GM18499 (cell line): ENCODE data around the gene MEG3.

ENCODE experiments used
- ATAC-seq: cut with Tn5 transposase; IDR thresholded peaks from one replicate; pipeline ENCODE4 v1.9.1; 2021; ENCODE audit warnings: moderate number of reproducible peaks; ENCODE audit not compliant: insufficient read depth, unreplicated experiment

The MEG3 gene

DNA sequence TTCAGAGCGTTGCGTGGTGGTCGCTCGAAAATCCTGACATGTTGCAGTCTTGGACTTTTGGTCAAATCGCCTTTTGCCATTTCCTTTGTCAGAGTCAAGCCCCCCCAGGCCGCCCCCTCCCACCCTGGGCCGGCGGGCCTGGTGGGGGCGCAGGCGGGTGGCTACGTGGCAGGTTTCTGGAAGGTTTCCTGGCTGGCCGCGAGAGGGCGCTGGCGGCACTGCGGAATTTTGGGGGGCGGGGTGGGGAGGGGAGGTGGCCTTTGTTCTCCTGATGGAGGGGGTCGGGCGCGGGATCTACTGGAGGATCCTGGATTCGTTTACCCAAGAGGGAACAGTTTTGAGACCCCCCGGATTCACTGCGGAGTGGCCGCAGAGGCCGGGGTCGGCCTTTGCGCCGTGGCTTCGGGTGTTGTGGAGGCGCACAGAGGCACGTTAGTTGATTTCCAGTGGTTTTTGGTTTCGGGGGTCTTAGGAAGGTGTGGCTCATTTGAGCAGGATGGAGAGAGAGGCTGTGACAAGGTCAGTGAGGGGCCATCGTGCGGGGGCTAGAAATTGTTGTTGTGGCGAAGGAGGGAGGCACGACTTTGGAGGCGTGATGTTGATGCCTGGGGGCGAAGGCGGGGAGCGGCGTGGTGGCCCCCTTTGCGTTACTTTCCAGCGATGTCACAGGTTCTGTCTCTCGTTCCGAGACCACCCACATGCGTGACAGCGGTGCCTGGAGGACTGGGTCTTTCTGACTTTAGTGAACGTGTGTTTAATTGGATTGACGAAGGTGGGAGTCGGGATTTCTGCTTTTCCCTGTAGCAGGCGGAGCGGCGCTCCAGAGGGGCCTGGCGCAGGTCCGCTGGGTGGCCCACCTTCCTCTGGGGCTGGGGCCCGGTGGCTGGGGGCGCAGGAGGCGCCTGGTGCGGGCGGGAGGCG lies 1.4 kb downstream of the MEG3 start:
- ATAC-seq, result no peak

DNA sequence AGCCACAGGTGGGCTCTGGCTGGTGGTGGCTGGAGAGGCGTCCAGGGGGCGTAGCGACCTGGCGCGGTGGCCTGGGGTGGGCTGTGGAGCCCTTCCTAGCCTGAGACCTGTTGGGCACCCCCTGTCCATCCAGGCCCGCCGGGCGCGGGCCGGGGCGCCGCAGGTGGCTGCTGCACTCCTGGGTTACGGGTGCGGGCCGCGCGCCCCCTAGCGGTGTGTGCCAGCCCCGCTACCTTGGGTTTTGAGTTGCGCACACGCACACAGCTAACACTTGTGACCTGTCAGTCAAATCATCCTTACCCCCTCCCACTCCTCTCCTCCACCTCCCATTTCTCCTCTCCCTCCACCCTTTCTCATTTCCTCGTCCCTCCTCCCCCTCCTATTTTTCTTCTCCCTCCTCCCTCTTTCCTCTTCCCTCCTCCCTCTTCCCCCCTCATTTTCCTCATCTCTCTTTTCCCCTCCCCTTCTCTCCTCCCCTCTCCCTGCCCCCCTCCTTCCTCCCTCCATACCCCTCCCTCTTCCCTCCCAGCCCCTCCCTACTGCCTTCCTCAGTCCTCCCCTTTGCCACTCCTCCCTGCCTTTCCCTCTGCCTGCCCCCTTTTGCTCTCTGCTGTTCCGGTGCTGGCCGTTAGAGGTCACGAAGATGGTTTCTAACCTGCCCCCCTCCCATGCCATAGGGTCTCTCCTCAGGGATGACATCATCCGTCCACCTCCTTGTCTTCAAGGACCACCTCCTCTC lies 2.3 kb downstream of the MEG3 start:
- ATAC-seq, result no peak

- no peak for ATAC-seq
Measured at GRCh38 chr14:100830681-100831080, 4.8 kb downstream of the MEG3 start.

- ATAC-seq, result no peak
Measured at GRCh38 chr14:100832311-100832960, 6.5 kb downstream of the MEG3 start.

DNA sequence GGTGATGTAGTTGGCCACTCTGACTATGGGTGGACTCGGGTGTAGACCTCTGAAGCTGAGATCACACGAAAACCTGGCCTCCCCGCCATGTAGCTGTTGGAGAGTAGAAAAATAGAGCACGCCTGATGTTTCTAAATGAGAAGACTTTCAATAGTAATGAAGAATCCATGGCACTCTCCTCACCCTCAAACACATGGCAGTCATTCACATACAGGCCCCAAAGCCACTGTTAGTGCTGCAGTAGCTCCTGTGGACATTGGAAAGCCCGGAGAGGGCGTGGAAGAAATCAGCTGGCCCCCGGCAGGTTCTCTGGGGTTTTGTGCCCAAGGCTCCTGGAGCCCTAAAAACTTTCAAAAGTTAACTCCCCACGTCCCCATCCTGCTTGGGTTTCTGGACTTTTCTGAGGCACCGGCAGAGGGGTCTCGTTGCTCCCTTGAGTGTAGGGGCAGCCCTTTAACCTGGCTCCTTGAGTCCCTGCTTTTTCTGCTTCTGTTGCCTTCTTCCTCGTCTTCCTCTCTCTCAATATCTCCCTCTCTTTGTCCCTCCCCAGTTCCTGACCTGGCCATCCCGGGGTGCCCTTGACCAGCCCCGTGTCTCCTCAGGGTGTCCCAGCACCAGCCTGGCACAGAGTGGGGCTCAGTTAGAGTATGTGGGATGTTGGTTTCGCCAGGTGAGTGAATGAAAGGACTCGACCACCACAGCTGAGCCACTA lies 8.3 kb downstream of the MEG3 start:
- ATAC-seq, result no peak

GRCh38 chr14:100834794-100835547 lies 9.1 kb downstream of the MEG3 start:
- no peak for ATAC-seq

DNA sequence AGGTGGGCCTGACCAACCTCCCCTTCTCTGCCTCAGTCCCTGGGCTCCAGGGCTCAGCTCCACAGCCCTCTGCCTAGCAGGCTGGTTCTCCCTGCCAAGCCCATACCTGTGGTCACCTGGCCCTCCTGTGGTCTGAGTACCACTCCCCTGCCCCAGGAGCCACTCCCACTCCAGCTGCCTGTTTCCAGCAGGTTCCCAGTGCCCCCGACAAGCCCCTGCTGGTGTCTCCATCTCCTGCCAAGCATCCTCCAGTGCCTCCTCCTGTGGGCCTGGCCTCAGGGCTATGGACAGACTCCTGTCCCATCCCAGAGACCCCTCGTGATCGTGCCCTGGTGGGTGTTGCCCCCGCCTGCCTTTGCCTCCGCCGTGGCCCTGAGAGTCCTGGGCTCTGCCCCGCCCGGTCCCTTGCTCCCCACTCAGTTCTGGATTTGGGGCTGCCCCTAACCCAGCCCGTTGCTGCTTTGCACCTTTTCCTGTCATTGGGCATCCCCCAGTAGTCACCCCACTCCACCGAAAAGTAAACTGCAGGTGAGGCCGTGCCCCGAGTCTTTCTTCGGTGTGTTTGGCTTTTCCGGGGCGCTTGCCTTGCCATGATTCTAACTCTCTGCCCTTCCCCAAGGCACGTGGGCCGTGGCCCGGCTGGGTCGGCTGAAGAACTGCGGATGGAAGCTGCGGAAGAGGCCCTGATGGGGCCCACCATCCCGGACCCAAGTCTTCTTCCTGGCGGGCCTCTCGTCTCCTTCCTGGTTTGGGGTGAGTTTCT lies 9.8 kb downstream of the MEG3 start:
- ATAC-seq, result no peak

DNA sequence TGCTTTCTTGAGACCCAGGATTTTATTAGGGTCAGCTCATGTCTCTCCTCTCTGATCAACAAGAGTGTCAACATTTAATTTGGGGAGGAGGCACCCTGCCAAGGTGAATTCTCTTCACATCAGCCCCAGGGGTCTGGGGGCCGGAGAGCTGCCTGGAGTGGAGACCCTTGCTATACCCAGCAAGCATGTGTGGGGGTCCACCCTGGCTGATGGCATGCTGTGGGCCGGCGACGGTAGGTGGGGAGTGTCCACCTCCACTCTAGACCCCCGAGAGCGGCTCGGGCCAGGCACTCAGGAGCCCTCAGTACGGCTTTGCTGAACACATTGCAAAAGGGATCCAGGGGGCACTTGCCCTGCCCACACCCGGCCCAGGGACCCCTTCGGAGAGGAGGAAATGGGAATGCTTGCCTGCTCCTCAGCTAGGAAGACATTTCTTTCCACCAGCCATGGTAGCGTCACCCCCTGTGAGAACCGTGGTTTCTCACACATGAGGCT lies 10.4 kb downstream of the MEG3 start:
- ATAC-seq, result no peak

GRCh38 chr14:100836941-100837804 lies 11.3 kb downstream of the MEG3 start:
- no peak for ATAC-seq

- no peak for ATAC-seq
Measured at GRCh38 chr14:100837805-100838350, 12.0 kb downstream of the MEG3 start.

GRCh38 chr14:100838493-100839314 lies 12.8 kb downstream of the MEG3 start:
- ATAC-seq, result no peak

DNA sequence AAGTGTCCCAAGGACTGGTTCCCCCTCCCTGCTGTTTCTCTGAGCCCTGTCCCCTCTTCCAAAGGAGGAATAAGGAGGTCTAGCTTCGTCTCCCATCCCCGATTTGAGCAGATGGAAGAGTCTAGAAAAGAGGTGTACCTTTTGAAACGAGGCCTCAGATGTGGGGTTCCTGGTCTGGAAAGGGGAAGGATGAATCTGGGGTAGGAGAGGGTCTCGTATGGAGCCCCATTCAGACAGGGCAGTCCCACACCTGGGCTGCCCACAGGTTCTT lies 13.3 kb downstream of the MEG3 start:
- no peak for ATAC-seq

DNA sequence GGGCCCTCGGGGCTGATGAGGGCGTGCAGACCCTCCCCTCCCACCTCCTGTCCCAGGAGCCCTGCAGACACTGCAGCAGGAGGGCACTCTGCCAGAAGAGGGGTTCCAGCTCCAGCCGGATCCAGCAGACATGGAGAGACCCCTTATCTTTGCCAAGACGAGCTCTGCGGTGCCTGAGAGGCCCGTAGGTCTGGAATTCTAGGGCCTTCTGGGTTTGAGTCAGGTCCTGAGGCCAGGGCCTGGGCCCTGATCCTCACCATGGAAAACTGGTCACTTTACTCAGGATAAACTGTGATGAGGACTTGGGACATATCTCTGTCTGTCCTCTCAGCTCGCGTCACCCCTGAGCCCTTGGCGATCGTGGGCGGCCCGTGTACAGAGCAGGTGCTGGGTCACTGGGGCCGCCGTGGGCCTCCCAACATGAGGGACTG lies 13.8 kb downstream of the MEG3 start:
- no peak for ATAC-seq

- ATAC-seq, result no peak
Measured at GRCh38 chr14:100840286-100841065, 14.6 kb downstream of the MEG3 start.

DNA sequence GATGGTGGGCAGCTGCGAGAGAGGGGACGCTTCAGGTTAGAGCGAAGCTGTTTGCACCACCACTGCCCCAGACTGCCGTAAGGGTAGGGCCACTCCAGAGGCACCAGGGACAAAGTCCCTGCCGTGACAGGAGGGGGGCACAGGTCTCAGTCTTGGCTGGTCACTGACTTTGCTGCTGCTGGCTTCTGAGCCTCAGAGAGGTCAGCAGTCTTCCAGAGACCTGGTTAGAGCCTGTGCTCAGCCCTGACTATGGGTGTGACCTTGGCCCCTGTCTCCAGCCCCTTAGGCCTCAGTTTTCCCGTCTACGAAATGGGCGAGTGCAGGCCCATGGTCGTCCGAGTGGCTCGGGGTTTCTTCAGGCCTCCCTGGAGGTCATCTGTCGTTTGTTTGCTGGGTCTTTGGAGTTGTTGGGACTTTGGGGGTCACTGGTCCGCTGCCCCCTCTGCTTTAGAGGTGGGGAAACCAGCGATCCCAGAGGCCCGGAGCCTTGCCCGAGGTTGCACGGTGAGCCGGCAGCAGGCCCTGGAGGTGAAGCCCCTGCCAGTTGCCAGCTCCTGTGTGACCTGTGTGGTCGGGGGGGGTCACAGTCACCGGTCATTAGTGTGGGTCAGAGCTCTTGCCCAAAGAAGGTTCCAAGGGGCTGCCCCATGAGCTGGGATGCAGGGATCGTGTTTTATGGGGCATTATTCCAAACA lies 15.3 kb downstream of the MEG3 start:
- no peak for ATAC-seq
